VCaP (cell line): Measurements from ENCODE around the gene PSMD3.

Experiments
- H3K27ac ChIP-seq: fragments of 450-650 bp; 2 replicates; pipeline ENCODE4 v1.5.1; 2017
- CTCF ChIP-seq: fragments of 450-650 bp; conservative IDR thresholded peaks from 2 replicates; pipeline ENCODE4 v1.5.1; 2017; ENCODE audit warnings: mild to moderate bottlenecking, moderate library complexity

Gene PSMD3

GRCh38 chr17:39972271-39972670 is 8.3 kb upstream of the PSMD3 start:
- TF ChIP-seq CTCF: no peak
- no peak overlapping the region for H3K27ac ChIP-seq

DNA sequence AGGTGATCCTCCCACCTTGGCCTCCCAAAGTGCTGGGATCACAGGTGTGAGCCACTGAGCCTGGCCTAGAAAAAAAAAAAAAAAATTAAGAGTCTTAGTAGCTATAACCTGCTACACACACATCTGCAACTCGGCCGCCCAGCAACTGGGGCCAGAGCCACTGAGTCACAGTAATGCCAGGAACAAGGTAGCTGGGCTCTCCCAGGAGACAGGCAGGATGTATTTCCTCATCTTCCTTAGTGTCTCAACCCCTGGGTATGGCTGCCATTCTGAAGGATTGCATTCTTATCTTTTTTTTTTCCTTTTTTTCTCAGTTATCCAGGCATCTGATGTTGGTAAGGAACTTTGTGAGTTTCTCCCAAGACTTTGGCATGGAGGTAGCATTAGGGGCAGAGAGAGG is 7.1 kb upstream of the PSMD3 start:
- no peak for TF ChIP-seq CTCF

GRCh38 chr17:39974433-39974832 is 6.2 kb upstream of the PSMD3 start:
- H3K27ac ChIP-seq: no peak overlapping the region
- TF ChIP-seq CTCF: no peak

More for the DNA sequence above, 7.1 kb upstream of the PSMD3 start:
- no peak overlapping the region for H3K27ac ChIP-seq

GRCh38 chr17:39975801-39976200 is 4.8 kb upstream of the PSMD3 start:
- no peak overlapping the region for H3K27ac ChIP-seq

GRCh38 chr17:39979016-39979670 is 1.5 kb upstream of the PSMD3 start:
- no peak for TF ChIP-seq CTCF
- no peak overlapping the region for H3K27ac ChIP-seq

More at GRCh38 chr17:39975801-39976200, 4.8 kb upstream of the PSMD3 start:
- TF ChIP-seq CTCF: no peak

- H3K27ac ChIP-seq: peak overlapping the region; percentile 97
These were observed 685 bp upstream of the PSMD3 start for GRCh38 chr17:39979893-39980350.

DNA sequence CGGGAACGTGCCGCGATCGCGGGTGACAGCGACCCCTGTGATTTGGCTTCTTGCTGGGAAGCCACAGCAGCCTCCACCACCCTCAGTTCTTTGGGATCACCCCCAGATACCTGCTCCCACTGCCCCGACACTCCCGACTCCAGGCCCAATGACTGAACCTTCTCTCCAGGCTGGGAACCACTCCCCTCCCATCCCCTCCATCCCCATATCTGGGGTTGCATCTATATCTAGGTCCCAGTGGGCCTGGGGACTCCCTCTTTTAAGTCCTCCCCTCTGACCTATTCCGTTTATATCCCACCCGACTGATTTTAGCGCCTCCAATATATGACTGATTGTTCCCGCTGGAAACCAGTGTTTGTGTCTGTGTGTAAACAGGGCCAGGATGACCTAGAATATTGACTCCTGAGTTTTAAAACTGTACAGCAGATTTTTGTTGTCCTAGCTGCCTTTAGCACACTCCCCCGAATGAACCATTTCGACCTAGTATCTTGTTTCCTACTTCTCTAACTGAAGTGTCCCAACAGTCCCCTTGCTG is 667 bp downstream of the PSMD3 start:
- no peak for TF ChIP-seq CTCF
- peak overlapping the region; percentile 97 for H3K27ac ChIP-seq

More at GRCh38 chr17:39979893-39980350, 685 bp upstream of the PSMD3 start:
- no peak for TF ChIP-seq CTCF
